Neutrophil (primary cell): ENCODE data around the gene PALLD.

Experiments
- H3K27ac ChIP-seq: fragments of 200-600 bp; sonication (generic); 2 replicates; pipeline ENCODE4 v1.5.1; 2016; ENCODE audit warnings: mild to moderate bottlenecking, moderate library complexity
- H3K27me3 ChIP-seq: fragments of 200-600 bp; sonication (generic); 2 replicates; pipeline ENCODE4 v1.6.0; 2016; ENCODE audit warnings: mild to moderate bottlenecking
- H3K36me3 ChIP-seq: fragments of 200-600 bp; sonication (generic); 2 replicates; pipeline ENCODE4 v1.5.1; 2017
- H3K4me1 ChIP-seq, 2 experiments: fragments of 200-600 bp in 1 of 2; sonication (generic) in 1 of 2; 1 replicate in 1 of 2; 2 replicates in 1 of 2; pipeline versions ENCODE4 v1.5.1 to v1.6.1; 2013 to 2016; ENCODE audit warnings: low read depth in 1 of 2, low read length in 1 of 2, mild to moderate bottlenecking in 1 of 2, moderate library complexity in 1 of 2; ENCODE audit not compliant: control insufficient read depth in 1 of 2, insufficient read depth in 1 of 2
- H3K4me3 ChIP-seq, 2 experiments: fragments of 200-600 bp in 1 of 2; sonication (generic) in 1 of 2; 1 replicate in 1 of 2; 2 replicates in 1 of 2; pipeline ENCODE4 v1.5.1; 2013 to 2016; ENCODE audit warnings: low read depth in 1 of 2, low read length in 1 of 2, mild to moderate bottlenecking in 1 of 2, moderate library complexity in 1 of 2
- H3K9me3 ChIP-seq: fragments of 200-600 bp; sonication (generic); 2 replicates; pipeline ENCODE4 v1.5.1; 2016
- TF ChIP-seq, protein P1 (sequence below): fragments of 200-600 bp; sonication (generic); IDR thresholded peaks from 2 replicates; pipeline ENCODE4 v1.5.1; 2016; ENCODE audit warnings: antibody characterized with exemption

Gene PALLD

GRCh38 chr4:168667921-168668320, 171.1 kb downstream of the PALLD start:
- Histone ChIP-seq H3K36me3 (no peaks in the 10 kb centered on the region), H3K9me3 (no peaks in the 10 kb centered on the region), H3K27me3 (no peaks in the 10 kb centered on the region), H3K4me1 (no peaks in the 10 kb centered on the region), H3K4me3 (no peak overlapping the region), H3K27ac (no peak overlapping the region)
- TF ChIP-seq, protein P1, sequence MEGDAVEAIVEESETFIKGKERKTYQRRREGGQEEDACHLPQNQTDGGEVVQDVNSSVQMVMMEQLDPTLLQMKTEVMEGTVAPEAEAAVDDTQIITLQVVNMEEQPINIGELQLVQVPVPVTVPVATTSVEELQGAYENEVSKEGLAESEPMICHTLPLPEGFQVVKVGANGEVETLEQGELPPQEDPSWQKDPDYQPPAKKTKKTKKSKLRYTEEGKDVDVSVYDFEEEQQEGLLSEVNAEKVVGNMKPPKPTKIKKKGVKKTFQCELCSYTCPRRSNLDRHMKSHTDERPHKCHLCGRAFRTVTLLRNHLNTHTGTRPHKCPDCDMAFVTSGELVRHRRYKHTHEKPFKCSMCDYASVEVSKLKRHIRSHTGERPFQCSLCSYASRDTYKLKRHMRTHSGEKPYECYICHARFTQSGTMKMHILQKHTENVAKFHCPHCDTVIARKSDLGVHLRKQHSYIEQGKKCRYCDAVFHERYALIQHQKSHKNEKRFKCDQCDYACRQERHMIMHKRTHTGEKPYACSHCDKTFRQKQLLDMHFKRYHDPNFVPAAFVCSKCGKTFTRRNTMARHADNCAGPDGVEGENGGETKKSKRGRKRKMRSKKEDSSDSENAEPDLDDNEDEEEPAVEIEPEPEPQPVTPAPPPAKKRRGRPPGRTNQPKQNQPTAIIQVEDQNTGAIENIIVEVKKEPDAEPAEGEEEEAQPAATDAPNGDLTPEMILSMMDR: no peak

GRCh38 chr4:168673476-168673875, 176.6 kb downstream of the PALLD start:
- Histone ChIP-seq H3K27ac (no peak overlapping the region), H3K27me3 (no peaks in the 10 kb centered on the region), H3K36me3 (no peaks in the 10 kb centered on the region), H3K4me3 (no peak overlapping the region), H3K4me1 (no peaks in the 10 kb centered on the region), H3K9me3 (no peaks in the 10 kb centered on the region)
- TF ChIP-seq, protein P1: no peak

DNA sequence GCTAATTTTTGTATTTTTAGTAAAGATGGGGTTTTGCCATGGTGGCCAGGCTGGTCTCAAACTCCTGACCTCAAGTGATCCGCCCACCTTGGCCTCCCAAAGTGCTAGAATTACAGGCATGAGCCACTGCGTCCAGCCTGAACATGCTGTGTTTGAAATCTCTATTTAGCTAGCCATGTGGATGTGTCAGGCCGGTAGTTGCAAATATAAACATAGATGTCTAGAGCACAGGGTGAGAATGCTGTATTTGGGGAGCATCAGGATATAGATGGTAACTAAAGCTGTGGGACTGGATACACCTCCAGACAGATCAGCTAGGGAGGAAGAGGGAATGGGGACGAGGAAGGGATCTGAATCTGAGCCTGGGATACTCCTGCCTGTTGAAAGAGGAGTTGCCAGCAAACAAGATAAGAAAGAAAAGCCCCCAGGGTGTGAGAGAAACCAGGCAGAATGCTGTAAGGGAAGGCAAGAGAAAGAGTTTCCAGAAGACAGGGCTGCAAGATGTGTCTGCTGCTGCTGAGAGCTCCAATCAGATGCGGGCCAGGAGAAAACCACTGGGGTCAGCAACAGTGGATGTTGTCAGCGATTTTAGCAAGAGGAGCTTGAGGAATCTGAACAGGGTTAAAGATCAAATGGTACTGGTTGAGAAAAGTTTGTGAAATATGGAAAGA, 177.4 kb downstream of the PALLD start:
- no peak overlapping the region for H3K27ac ChIP-seq
- no peaks in the 10 kb centered on the region for H3K4me1 ChIP-seq
- TF ChIP-seq, protein P1: no peak
- no peaks in the 10 kb centered on the region for H3K9me3 ChIP-seq
- no peaks in the 10 kb centered on the region for H3K27me3 ChIP-seq
- H3K36me3 ChIP-seq: no peaks in the 10 kb centered on the region
- no peak overlapping the region for H3K4me3 ChIP-seq

GRCh38 chr4:168674866-168675265, 178.0 kb downstream of the PALLD start:
- no peaks in the 10 kb centered on the region for H3K36me3 ChIP-seq
- H3K27ac ChIP-seq: no peak overlapping the region
- H3K4me1 ChIP-seq: no peaks in the 10 kb centered on the region
- H3K27me3 ChIP-seq: no peaks in the 10 kb centered on the region
- TF ChIP-seq, protein P1: no peak
- H3K9me3 ChIP-seq: no peaks in the 10 kb centered on the region
- H3K4me3 ChIP-seq: no peak overlapping the region

DNA sequence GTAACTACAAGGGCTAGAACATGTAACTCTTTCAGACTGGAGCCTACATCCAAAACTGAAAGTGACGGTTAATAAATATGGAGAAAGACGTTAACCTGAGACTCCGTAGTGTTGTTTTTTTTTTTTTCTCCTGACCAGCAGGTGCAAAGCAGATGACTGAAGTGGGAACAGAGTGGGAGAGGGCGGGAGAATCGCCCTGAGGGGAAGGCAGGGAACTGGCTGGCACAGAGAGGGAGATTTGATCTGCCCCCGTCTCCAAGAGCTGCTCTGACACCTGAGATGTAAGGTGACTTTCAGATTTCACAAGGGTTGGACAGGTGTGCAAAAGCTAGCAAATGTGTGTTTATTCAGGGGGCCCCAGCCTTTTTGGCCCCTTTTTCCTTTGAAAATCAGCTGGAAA, 180.2 kb downstream of the PALLD start:
- no peaks in the 10 kb centered on the region for H3K36me3 ChIP-seq
- TF ChIP-seq, protein P1: no peak
- no peaks in the 10 kb centered on the region for H3K27me3 ChIP-seq

GRCh38 chr4:168677879-168678278, 181.0 kb downstream of the PALLD start:
- Histone ChIP-seq H3K36me3 (no peaks in the 10 kb centered on the region), H3K4me3 (no peak overlapping the region), H3K4me1 (no peaks in the 10 kb centered on the region), H3K9me3 (no peaks in the 10 kb centered on the region), H3K27me3 (no peaks in the 10 kb centered on the region), H3K27ac (no peak overlapping the region)
- TF ChIP-seq, protein P1: no peak

More for the DNA sequence above, 180.2 kb downstream of the PALLD start:
- H3K27ac ChIP-seq: no peak overlapping the region
- no peak overlapping the region for H3K4me3 ChIP-seq
- no peaks in the 10 kb centered on the region for H3K9me3 ChIP-seq
- no peaks in the 10 kb centered on the region for H3K4me1 ChIP-seq
